HepG2 (cell line): Measurements from ENCODE around the gene ABCD1. TPM values are rescaled to one million over a fixed set of nuclear protein-coding genes. Genes with fewer than 3 reads are reported as not detected.
A peak's percentile ranks its signal among the peaks of the same experiment; 100 is the strongest.

Source experiments
- ATAC-seq: fragments of 200-7000 bp; cut with Tn5 transposase; 3 replicates; pipeline ENCODE4 v1.9.1; 2020; ENCODE audit warnings: mild to moderate bottlenecking, moderate library complexity
- BruUV-seq: library from RNA; stranded (reverse); fragments of 400-500 nt; replicated peaks from 2 replicates; lab custom pipeline; 2021; lab: Mats Ljungman, UMichigan
- CTCF ChIA-PET: fragments of 300-600 bp; formaldehyde crosslinking; extraction: SDS; loops from one replicate; lab custom pipeline; 2021; ENCODE audit warnings: low total read pairs, inconsistent platforms, low intra/inter-chr PET ratio; lab: Yijun Ruan, JAX
- POLR2A ChIA-PET: fragments of 350-600 bp; sonication (Branson Sonifier 250); formaldehyde crosslinking; loops from one replicate; lab custom pipeline; 2020; ENCODE audit warnings: antibody characterized with exemption, inconsistent platforms; lab: Yijun Ruan, JAX
- DNase-seq: peaks from one replicate; pipeline ENCODE4 v3.0.0-alpha.2; 2015; ENCODE audit warnings: low spot score
- FAIRE-seq: peaks from 3 replicates; lab custom pipeline; 2011; peaks lifted over from hg19 to GRCh38; lab: Jason Lieb, UNC
- H2AFZ ChIP-seq: one replicate; pipeline ENCODE4 v1.6.1; 2011; ENCODE audit warnings: low read length, inconsistent platforms
- H3K27ac ChIP-seq: fragments of 300-600 bp; 3 replicates; pipeline ENCODE4 v1.8.0; 2011; ENCODE audit warnings: mixed run types, mild to moderate bottlenecking, mixed read lengths, low read length, inconsistent platforms; ENCODE audit not compliant: insufficient read depth; ENCODE audit errors: extremely low read length
- H3K27me3 ChIP-seq, 2 experiments: fragments of 200-600 bp in 1 of 2; 2 replicates in 1 of 2; 3 replicates in 1 of 2; pipeline versions ENCODE4 v1.6.0 to v1.8.0; 2011; ENCODE audit warnings: low read length in 2 of 2, mild to moderate bottlenecking in 2 of 2, moderate library complexity in 2 of 2, inconsistent platforms in 1 of 2; ENCODE audit not compliant: insufficient read depth in 2 of 2, control insufficient read depth in 1 of 2
- H3K36me3 ChIP-seq, 2 experiments: fragments of 200-600 bp in 1 of 2; replicated peaks in 1 of 2; 2 replicates in 1 of 2; 3 replicates in 1 of 2; pipeline versions ENCODE4 v1.5.1 to v1.8.0; 2011; ENCODE audit warnings: low read length in 2 of 2, inconsistent platforms in 1 of 2; ENCODE audit not compliant: insufficient read depth in 2 of 2, control insufficient read depth in 1 of 2
- H3K4me1 ChIP-seq: 2 replicates; pipeline ENCODE4 v1.5.1; 2012; ENCODE audit warnings: low read length, inconsistent platforms; ENCODE audit not compliant: insufficient read depth
- H3K4me2 ChIP-seq: 2 replicates; pipeline ENCODE4 v1.6.0; 2011; ENCODE audit warnings: low read depth, low read length, inconsistent platforms
- H3K4me3 ChIP-seq, 3 experiments: fragments of 200-600 bp in 1 of 3; sonication (generic), shearing (Covaris generic) in 1 of 3; replicated peaks in 1 of 3; 2 replicates each; pipeline ENCODE4 v1.5.1; 2011 to 2016; ENCODE audit warnings: low read length in 3 of 3, inconsistent platforms in 2 of 3, low read depth in 2 of 3, mild to moderate bottlenecking in 2 of 3, control low read depth in 1 of 3, mixed read lengths in 1 of 3; ENCODE audit not compliant: insufficient read depth in 1 of 3
- H3K79me2 ChIP-seq: one replicate; pipeline ENCODE4 v1.6.1; 2011; ENCODE audit warnings: low read length, inconsistent platforms; ENCODE audit not compliant: insufficient read depth
- H3K9ac ChIP-seq: 2 replicates; pipeline ENCODE4 v1.6.0; 2011; ENCODE audit warnings: mild to moderate bottlenecking, low read depth, low read length, inconsistent platforms; ENCODE audit not compliant: insufficient read depth
- H3K9me3 ChIP-seq: 2 replicates; pipeline ENCODE4 v1.5.1; 2012; ENCODE audit warnings: mild to moderate bottlenecking, low read length
- H4K20me1 ChIP-seq: 2 replicates; pipeline ENCODE4 v1.6.0; 2011; ENCODE audit warnings: inconsistent platforms, mild to moderate bottlenecking, low read length, moderate library complexity; ENCODE audit not compliant: insufficient read depth
- HNRNPK ChIP-seq: fragments of 200-400 bp; formaldehyde crosslinking; IDR thresholded peaks from 2 replicates; pipeline ENCODE4 v1.6.1; 2018; ENCODE audit warnings: low read length, low read depth, moderate library complexity, mild to moderate bottlenecking; ENCODE audit not compliant: poor library complexity, severe bottlenecking
- MBNL3 ChIP-seq: fragments of 250-450 bp; sonication (Bioruptor Pico); conservative IDR thresholded peaks from 2 replicates; pipeline ENCODE4 v1.8.0; 2022; ENCODE audit warnings: mild to moderate bottlenecking, inconsistent platforms
- PATZ1 ChIP-seq: sonication (generic); formaldehyde crosslinking; IDR thresholded peaks from 2 replicates; pipeline ENCODE4 v1.4.0; 2020; ENCODE audit warnings: missing genetic modification reagents
- PBX3 ChIP-seq: sonication (generic); formaldehyde crosslinking; IDR thresholded peaks from 2 replicates; pipeline ENCODE4 v1.8.1; 2023; ENCODE audit warnings: missing genetic modification reagents, inconsistent platforms, borderline replicate concordance
- POLR2A ChIP-seq, 2 experiments: IDR thresholded peaks; 2 replicates each; pipeline ENCODE4 v1.6.1; 2011; ENCODE audit warnings: low read depth in 2 of 2, low read length in 2 of 2, mild to moderate bottlenecking in 1 of 2, moderate library complexity in 1 of 2; ENCODE audit not compliant: insufficient read depth in 1 of 2
- POLR2G ChIP-seq: fragments of 200-400 bp; formaldehyde crosslinking; IDR thresholded peaks from 2 replicates; pipeline ENCODE4 v1.6.1; 2018; ENCODE audit warnings: mild to moderate bottlenecking, low read depth, low read length, moderate library complexity
- RBFOX2 ChIP-seq: fragments of 200-400 bp; formaldehyde crosslinking; IDR thresholded peaks from 2 replicates; pipeline ENCODE4 v1.6.1; 2017; ENCODE audit warnings: low read depth, mild to moderate bottlenecking, low read length
- UBTF ChIP-seq: sonication (generic); formaldehyde crosslinking; IDR thresholded peaks from 2 replicates; pipeline ENCODE4 v1.4.0; 2020; ENCODE audit warnings: mild to moderate bottlenecking, missing genetic modification reagents
- ZNF263 ChIP-seq: sonication (generic); formaldehyde crosslinking; IDR thresholded peaks from 2 replicates; pipeline ENCODE4 v1.4.0; 2020; ENCODE audit warnings: missing genetic modification reagents
- ZNF687 ChIP-seq: sonication (generic); formaldehyde crosslinking; IDR thresholded peaks from 2 replicates; pipeline ENCODE4 v1.5.1; 2020; ENCODE audit warnings: mild to moderate bottlenecking, missing genetic modification reagents, moderate library complexity
- ZSCAN25 ChIP-seq: sonication (generic); formaldehyde crosslinking; IDR thresholded peaks from 2 replicates; pipeline ENCODE4 v1.8.0; 2022; ENCODE audit warnings: mild to moderate bottlenecking, missing genetic modification reagents
- WGBS: methylation state at CpG from one replicate; pipeline ENCODE4 v1.1.6; 2017; ENCODE audit warnings: low lambda C conversion rate; 5-methylcytosine and 5-hydroxymethylcytosine counted together
- in situ Hi-C: cut with HindIII; loops from 2 replicates; pipeline ENCODE4 v1.10.0; 2017; ENCODE audit warnings: low pct_unique_long_range_greater_than_20kb; ENCODE audit not compliant: extremely low pct_ligation_motif_present
- intact Hi-C: fragments of 100-400 bp; cut with micrococcal nuclease; formaldehyde crosslinking; loops from one replicate; pipeline ENCODE4 v1.10.0; 2022; ENCODE audit not compliant: unreplicated experiment
- polyA plus RNA-seq, 8 experiments: library from polyadenylated mRNA; depleted of rRNA in 3 of 8; stranded (reverse) in 7 of 8; unstranded in 1 of 8; fragments of >200 nt; fragmentation: Illumina TruSeq in 4 of 8; extraction: Trizol in 4 of 8; gene quantifications; 2 replicates each; pipeline versions ENCODE4 v1.2.1 to v1.2.3, GENCODE V29; 2011 to 2016; ENCODE audit warnings: low read depth in 4 of 8, missing spikeins in 1 of 8, mixed read lengths in 1 of 8; ENCODE audit not compliant: insufficient read depth in 1 of 8
- total RNA-seq, 5 experiments: library from RNA; depleted of rRNA; stranded (reverse); fragments of >200 nt; fragmentation: Illumina TruSeq; extraction: Trizol; gene quantifications; 2 replicates each; pipeline ENCODE4 v1.2.3, GENCODE V29; 2016; ENCODE audit warnings: low read depth in 1 of 5

Gene ABCD1
- total and polyA plus RNA-seq, 2 of the 13 experiments (the other 11 are each of a cell fraction or from before 2014, with no cell fraction given): 11.4 to 15.9 TPM

- Histone ChIP-seq H3K9me3 (no peaks in the 10 kb centered on the region), H2AFZ (no peak within 1 kb of the TSS), H3K27me3 (no peaks in the 10 kb centered on the region), H3K4me3 (peak within 1 kb of the TSS; percentile 42 to 74 (median 68); a peak in 5 of 6 replicates), H4K20me1 (peaks cover 16% of the 10 kb centered on the region), H3K36me3 (peaks cover 0 to 1% of the 10 kb centered on the region in 2 experiments; a peak in 2 of 5 replicates), H3K4me1 (peaks cover 34% of the 10 kb centered on the region), H3K9ac (peak within 1 kb of the TSS; percentile 71), H3K27ac (peak within 1 kb of the TSS; percentile 76), H3K79me2 (peaks cover 20% of the 10 kb centered on the region), H3K4me2 (peak within 1 kb of the TSS; percentile 74)
- BruUV-seq: no TSS peak
- peak; percentile 31 for DNase-seq
- CTCF ChIA-PET: no interaction called here
- in situ Hi-C loops (no loop called here), intact Hi-C loops (no loop called here)
- WGBS: 0% methylated on average over 4 of the region's 66 CpGs
- POLR2A ChIA-PET: interaction anchor here (0.6 to 2.1 kb wide), 6 partner anchors 8 to 241 kb away, joined by 3 to 16 read pairs (median 4); partner anchors contain the start of gene PLXNB3
- no peak for FAIRE-seq
- peak; percentile 38 for ATAC-seq
- peak; percentile 24; the same call in 1 of the 2 replicates for TF ChIP-seq UBTF (CRISPR knock-in tag)
- TF ChIP-seq ZNF687 (CRISPR knock-in tag): peak; percentile 13; the same call in 1 of the 2 replicates
- TF ChIP-seq MBNL3 (CRISPR knock-in tag): no peak
- peak; percentile 76; the same call in 1 of the 2 replicates for TF ChIP-seq RBFOX2
- no peak for TF ChIP-seq PBX3 (CRISPR knock-in tag)
- peak; percentile 31 for TF ChIP-seq HNRNPK
- TF ChIP-seq PATZ1: peak; percentile 25; the same call in 1 of the 2 replicates
- 0 out of 2 replicates have a peak, but pooled peaks have one; percentile 35 for TF ChIP-seq ZSCAN25
- TF ChIP-seq POLR2G: peak; percentile 70
- peak; percentile 76 for TF ChIP-seq ZNF263
- peak in 1 of 2 experiments; percentile 50; a peak in 1 of 4 replicates for TF ChIP-seq POLR2A (IDR thresholded peaks at IDR 0.05; ENCODE audit: insufficient read depth in 1 of 2, low read depth in 2 of 2, low read length in 2 of 2)
Observed at GRCh38 chrX:153687121-153688039, 37.3 kb upstream of the ABCD1 start, which contains the start of gene SLC6A8. Gene SLC6A8 (plus strand): TSS chrX:153687926. CDS start chrX:153688575, 649 bp downstream.
